AG04449 (cell line): Measurements from ENCODE around the gene B3GALT6.

ENCODE experiments used
- CTCF ChIA-PET: fragments of 350-600 bp; formaldehyde crosslinking; extraction: SDS; loops from one replicate; lab custom pipeline; 2021; ENCODE audit warnings: antibody characterized with exemption; lab: Yijun Ruan, JAX
- POLR2A ChIA-PET: fragments of 400-600, 350-600 bp; formaldehyde crosslinking; extraction: SDS; loops from one replicate; lab custom pipeline; 2020; ENCODE audit warnings: antibody characterized with exemption, inconsistent platforms; lab: Yijun Ruan, JAX
- DNase-seq: peaks from one replicate; pipeline ENCODE4 v3.0.0-alpha.2; 2010; ENCODE audit warnings: low read depth, low spot score
- H3K4me3 ChIP-seq: 2 replicates; pipeline ENCODE4 v1.5.1; 2011; ENCODE audit warnings: low read depth, mild to moderate bottlenecking, control low read depth, low read length
- TF ChIP-seq, protein P1 (sequence below): IDR thresholded peaks from one replicate; pipeline ENCODE4 v1.5.1; 2011; ENCODE audit warnings: mild to moderate bottlenecking, moderate library complexity, low read length, control low read depth, inconsistent platforms; ENCODE audit not compliant: insufficient read depth; ENCODE audit errors: missing control alignments

B3GALT6 gene

GRCh38 chr1:1275836-1276235 lies 43.8 kb downstream of the B3GALT6 start:
- no peak overlapping the region for H3K4me3 ChIP-seq
- CTCF ChIA-PET, result interaction anchor here (1.2 to 3.0 kb wide), 3 partner anchors 15 to 155 kb away, joined by 6 to 12 read pairs (median 9); no protein-coding TSS in a partner anchor
- DNase-seq, result no peak
- TF ChIP-seq, protein P1, sequence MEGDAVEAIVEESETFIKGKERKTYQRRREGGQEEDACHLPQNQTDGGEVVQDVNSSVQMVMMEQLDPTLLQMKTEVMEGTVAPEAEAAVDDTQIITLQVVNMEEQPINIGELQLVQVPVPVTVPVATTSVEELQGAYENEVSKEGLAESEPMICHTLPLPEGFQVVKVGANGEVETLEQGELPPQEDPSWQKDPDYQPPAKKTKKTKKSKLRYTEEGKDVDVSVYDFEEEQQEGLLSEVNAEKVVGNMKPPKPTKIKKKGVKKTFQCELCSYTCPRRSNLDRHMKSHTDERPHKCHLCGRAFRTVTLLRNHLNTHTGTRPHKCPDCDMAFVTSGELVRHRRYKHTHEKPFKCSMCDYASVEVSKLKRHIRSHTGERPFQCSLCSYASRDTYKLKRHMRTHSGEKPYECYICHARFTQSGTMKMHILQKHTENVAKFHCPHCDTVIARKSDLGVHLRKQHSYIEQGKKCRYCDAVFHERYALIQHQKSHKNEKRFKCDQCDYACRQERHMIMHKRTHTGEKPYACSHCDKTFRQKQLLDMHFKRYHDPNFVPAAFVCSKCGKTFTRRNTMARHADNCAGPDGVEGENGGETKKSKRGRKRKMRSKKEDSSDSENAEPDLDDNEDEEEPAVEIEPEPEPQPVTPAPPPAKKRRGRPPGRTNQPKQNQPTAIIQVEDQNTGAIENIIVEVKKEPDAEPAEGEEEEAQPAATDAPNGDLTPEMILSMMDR, result no peak
- POLR2A ChIA-PET, result no interaction called here

DNA sequence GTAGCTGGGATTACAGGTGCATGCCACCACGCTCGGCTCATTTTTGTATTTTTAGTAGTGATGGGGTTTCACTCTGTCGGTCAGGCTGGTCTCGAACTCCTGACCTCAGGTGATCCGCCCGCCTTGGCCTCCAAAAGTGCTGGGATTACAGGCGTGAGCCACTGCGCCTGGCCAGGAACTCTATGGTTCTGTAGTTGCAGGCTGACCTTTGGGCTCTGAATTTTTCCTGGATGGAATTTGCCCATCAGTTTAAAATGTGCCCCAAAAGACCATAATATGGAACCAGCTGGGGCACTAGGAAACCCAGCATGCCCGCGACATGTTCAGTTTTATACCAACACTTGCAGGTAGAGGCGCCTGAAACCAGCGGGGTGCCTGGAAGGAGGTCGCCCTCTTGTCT lies 46.6 kb downstream of the B3GALT6 start:
- no peak for DNase-seq
- ChIA-PET CTCF (interaction anchor here (1.2 kb wide), 1 partner anchor 13 kb away, joined by 5 read pairs; no protein-coding TSS in a partner anchor), POLR2A (interaction anchor here (0.7 kb wide), 1 partner anchor 52 kb away, joined by 3 read pairs; no protein-coding TSS in a partner anchor)
- TF ChIP-seq, protein P1, result no peak
- no peak overlapping the region for H3K4me3 ChIP-seq

- no peak overlapping the region for H3K4me3 ChIP-seq
- CTCF ChIA-PET, result interaction anchor here (0.8 to 1.2 kb wide), 3 partner anchors 13 to 295 kb away, joined by 3 to 5 read pairs (median 3); no protein-coding TSS in a partner anchor
- TF ChIP-seq, protein P1, result no peak
- POLR2A ChIA-PET, result interaction anchor here (0.7 kb wide), 1 partner anchor 52 kb away, joined by 3 read pairs; no protein-coding TSS in a partner anchor
- DNase-seq, result no peak
Measured at GRCh38 chr1:1279028-1279427, 47.0 kb downstream of the B3GALT6 start.

DNA sequence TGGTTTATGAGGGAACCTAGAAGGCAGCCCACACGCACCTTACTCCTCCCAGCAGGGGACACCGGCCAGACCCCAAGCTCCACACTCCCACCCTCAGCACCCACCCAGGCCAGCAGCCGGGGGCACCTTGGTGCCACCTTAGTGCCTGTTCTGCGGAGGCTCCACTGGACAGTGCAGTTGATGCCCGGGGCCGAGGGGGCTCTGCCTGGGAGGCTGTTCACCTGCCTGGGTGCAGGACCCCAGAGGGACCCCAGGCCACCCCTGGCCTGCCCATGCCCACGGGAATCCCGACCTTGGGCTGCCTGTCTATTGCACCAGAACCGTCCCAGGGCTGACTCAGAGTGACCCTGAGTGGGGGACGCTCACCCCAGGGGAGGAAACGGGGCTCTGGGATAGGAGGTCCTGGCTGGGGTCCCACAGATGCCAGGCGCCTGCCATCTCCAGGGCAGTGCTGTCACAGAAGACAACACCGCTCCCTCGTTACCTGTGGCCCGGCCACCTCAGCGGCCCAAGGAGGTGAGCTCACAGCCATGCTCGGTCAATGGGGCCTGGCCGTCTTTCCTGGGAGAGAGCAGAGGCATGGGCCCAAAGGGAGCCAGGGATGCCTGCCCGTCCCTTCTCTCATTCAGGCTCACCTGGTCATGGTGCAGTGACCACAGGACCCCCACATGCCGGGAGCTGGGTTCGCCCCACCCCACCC lies 48.9 kb downstream of the B3GALT6 start:
- DNase-seq, result no peak
- ChIA-PET POLR2A (no interaction called here), CTCF (interaction anchor here (0.9 to 1.2 kb wide), 3 partner anchors 10 to 160 kb away, joined by 3 to 8 read pairs (median 4); no protein-coding TSS in a partner anchor)
- TF ChIP-seq, protein P1, result no peak
- no peak overlapping the region for H3K4me3 ChIP-seq

DNA sequence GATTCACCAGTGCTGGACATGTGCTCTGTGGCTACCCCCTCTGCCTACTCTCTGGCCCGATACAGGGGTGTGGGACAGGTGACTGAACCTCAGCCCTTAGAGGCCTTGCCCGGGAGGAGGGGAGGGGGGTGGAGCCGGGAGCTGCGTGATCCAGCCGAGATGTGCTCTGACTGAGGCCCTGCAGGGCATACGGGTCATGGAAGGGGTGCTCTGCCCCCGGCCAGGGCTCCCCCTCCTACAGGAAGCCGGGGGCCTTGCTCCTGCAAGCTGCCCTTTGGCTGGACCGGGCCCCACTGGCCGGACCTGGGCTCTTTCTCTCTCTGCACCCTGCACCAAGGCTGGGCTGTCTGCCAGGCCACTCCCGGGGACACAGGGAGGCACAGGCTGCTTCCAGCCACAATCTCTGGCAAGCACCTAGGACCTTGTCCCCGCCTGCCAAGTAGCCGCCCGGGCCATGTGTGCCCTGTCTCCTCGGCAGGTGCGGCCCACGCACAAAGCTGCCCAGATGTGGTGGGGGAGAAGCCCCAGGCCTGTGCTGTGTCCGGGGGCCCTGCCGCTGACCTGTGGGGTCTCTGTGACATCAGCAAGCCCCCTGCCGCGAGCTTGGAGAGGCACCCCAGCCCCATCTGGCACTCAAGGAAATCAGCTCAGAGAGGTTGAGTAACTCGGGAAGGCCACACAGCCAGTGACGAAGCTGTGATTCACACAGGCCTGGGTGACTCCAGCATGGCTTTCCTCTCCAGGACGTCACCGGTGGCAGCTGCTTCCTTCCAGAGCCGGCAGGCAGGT lies 49.7 kb downstream of the B3GALT6 start:
- DNase-seq, result no peak
- POLR2A ChIA-PET, result no interaction called here
- CTCF ChIA-PET, result interaction anchor here (0.9 to 1.2 kb wide), 3 partner anchors 10 to 160 kb away, joined by 3 to 8 read pairs (median 4); no protein-coding TSS in a partner anchor
- no peak overlapping the region for H3K4me3 ChIP-seq
- TF ChIP-seq, protein P1, result no peak
